HG03097 (cell line): ENCODE data around the gene DLX3.
"Not testable (repeated sequence)": the region's sequence is repeated elsewhere in the genome, so short reads cannot be mapped to it uniquely, and the experiment has no call there.

Experiments
- ATAC-seq: cut with Tn5 transposase; IDR thresholded peaks from one replicate; pipeline ENCODE4 v1.9.1; 2021; ENCODE audit not compliant: unreplicated experiment, low FRiP score

DLX3 gene

GRCh38 chr17:49995055-49995738 is at the start of gene DLX3:
DLX3 (minus strand) TSS chr17:49995224; CDS start chr17:49994998, 226 bp downstream.
- no peak for ATAC-seq

- no peak for ATAC-seq
Observed at GRCh38 chr17:50044483-50044882, 49.5 kb upstream of the DLX3 start.

DNA sequence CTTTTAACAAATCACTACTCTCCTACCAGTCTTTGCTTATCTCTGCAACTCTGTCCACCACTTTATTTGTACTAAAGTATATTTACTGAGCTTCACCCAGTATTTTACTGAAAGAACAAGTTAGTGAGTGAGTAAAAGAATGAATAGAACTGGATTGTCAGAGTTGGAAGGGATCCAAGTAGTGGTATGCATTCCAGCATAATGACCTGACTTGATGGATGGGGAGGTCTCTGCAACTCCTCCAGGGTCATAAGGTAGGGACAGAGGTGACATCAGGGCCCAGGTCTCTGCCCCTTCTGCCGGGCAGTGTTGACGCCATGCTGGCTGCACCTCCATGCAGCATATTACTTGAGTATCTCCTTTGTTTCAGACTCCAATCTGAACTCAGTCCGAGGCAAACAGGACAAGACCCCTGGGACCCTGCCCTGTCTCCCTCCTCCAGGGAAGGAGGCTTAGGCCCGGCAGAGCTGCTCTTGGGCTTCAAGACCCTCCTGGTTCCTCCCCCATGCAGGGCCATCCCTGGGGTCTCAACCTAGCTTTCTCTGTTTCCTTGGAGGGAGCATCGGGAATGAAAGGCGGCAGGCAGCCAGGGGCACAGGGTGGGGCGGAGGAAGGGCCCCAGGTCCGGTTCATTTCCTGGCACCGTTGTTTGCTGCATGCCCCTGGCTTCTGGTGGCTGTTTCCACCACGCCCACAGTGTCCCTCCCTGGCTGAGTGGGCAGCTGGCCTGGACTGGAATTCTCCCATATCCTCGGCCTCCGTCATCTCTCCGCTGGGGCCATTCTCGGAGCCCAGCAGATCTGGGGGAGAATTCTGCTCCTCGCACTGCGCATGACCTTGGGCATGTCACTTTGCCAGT is 48.5 kb upstream of the DLX3 start:
- no peak for ATAC-seq

GRCh38 chr17:50042211-50042610 is 47.2 kb upstream of the DLX3 start:
- ATAC-seq: no peak

DNA sequence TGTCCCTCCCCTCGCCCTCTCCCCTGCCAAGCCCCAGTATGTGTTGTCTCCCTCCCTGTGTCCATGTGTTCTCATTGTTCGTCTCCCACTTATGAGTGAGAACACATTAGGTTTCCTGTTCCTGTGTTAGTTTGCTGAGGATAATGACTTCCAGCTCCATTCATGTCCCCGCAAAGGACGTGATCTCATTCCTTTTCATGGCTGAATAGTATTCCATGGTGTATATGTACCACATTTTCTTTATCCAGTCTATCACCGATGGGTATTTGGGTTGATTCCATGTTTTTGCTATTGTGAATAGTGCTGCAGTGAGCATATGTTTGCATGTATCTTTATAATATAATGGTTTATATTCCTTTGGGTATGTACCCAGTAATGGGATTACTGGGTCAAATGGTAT is 45.5 kb upstream of the DLX3 start:
- not testable (repeated sequence) for ATAC-seq

GRCh38 chr17:50039058-50039457 is 44.0 kb upstream of the DLX3 start:
- no peak for ATAC-seq

DNA sequence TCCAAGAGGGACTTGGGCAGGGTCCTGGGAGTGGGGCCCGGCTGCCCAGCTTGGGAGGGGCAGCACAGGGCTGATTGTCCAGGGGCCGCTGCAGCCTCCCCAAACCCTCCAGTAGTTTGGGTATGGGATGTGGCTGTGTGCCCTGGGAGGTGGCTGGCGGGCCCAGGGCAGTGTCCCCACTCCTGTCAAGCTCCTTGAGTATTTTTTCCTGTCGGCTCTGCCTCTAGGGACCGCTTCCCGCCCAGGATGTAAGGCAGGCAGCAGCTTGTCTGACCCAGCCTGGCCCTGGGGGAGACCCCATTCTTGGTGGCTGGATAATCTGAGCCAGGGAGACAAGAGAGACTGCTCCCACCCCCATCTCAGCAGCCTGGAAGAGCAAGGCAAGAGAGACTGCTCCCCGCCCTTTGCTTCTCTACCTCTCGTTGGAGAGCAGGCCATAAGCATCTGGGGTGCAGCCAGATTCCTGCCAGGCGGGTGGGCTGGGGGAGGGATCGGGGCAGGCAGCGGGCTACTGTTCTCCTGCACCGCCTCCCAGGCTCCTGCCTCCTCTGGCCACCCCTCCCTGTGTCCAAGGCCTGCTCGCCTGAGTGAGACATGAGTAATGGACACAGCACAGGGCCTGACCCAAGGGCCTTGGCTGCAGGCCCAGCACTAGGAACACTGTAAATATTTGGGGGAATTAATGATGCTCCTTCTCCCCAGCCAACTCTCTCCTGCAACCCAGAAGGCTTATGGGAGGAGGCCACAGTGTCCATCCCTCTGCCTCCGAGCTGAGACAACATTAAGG is 42.5 kb upstream of the DLX3 start:
- ATAC-seq: no peak

GRCh38 chr17:50036455-50037261 is 41.6 kb upstream of the DLX3 start:
- ATAC-seq: no peak

DNA sequence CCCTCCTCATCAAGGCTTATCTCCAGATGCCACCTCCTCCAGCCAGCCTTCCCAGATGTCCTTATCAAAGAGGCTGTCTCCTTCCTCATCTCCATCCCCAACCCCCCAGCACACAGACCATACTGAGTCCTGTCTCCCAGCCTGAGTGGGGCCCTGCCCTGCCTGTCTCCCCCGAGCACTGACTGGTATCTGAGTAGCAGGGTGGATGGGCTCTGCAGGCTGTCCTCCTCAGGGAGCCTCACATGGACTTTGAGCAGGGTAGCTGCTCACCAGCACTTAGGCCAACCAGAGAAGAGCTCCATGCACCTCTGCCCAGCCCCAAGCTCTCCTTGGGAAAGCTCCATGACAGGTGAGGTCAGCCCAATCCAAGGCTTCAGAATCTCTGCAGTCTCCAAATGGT is 40.9 kb upstream of the DLX3 start:
- ATAC-seq: no peak

GRCh38 chr17:50035421-50035879 is 40.4 kb upstream of the DLX3 start:
- ATAC-seq: no peak

GRCh38 chr17:50034498-50035364 is 39.7 kb upstream of the DLX3 start:
- no peak for ATAC-seq

- ATAC-seq: no peak
Observed at GRCh38 chr17:50033316-50033715, 38.3 kb upstream of the DLX3 start.

DNA sequence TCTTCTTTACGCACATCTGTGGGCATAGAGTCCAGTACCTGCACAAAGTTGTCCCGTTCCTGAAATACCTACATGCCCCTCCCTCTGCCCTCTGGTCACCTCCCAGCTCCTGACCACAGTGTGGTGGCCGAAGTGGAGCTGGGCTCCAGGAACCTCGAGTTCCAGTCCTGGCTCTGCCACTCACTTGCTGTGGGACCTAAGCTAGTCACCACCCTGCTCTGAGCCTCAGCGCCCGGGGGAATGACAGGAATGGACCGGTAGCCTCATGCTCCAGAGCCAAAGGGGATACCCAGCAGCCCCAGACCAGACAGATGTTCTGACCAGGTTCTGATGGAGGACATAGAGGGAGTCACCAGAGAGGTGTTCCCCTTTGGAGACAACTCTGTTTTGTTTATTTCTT is 34.2 kb upstream of the DLX3 start:
- ATAC-seq: no peak

- no peak for ATAC-seq
Observed at GRCh38 chr17:50028736-50029120, 33.7 kb upstream of the DLX3 start.

GRCh38 chr17:50027881-50028735 is 33.1 kb upstream of the DLX3 start:
- ATAC-seq: no peak

GRCh38 chr17:50027172-50027880 is 32.3 kb upstream of the DLX3 start:
- no peak for ATAC-seq

DNA sequence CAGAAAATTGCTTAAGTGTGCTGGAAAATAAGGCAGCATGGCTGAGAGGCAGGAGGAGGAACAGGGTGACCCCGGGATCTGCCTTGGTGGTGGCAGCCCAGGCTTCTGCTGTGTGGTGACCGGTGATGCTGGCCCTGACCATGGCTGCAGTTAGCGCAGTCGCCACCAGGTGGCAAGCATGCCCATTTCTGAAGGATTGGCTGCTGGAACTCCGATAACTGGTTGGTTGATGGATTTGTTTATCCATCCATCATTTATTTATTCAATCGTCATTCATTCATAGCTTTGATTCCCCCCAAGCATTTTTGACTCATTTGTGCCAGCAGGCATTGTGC is 31.8 kb upstream of the DLX3 start:
- ATAC-seq: no peak
